IMR-90 (cell line): ENCODE data around the gene REN. TPM values are rescaled to one million over a fixed set of nuclear protein-coding genes. Genes with fewer than 3 reads are reported as not detected.

ENCODE experiments used
- ATAC-seq: fragments of 200-7000 bp; cut with Tn5 transposase; 2 replicates; pipeline ENCODE4 v1.9.1; 2020; ENCODE audit warnings: low read depth, mild to moderate bottlenecking, moderate library complexity
- BruUV-seq: library from RNA; stranded (reverse); fragments of 400-500 nt; replicated peaks from 2 replicates; lab custom pipeline; 2021; lab: Mats Ljungman, UMichigan
- CTCF ChIA-PET: fragments of 300-600 bp; formaldehyde crosslinking; extraction: SDS; loops from one replicate; lab custom pipeline; 2021; ENCODE audit warnings: antibody characterized with exemption; lab: Yijun Ruan, JAX
- POLR2A ChIA-PET: fragments of 300-600 bp; sonication (Branson Sonifier 250); formaldehyde crosslinking; loops from one replicate; lab custom pipeline; 2022; ENCODE audit warnings: antibody characterized with exemption; ENCODE audit not compliant: unreplicated experiment; lab: Charles Lee
- DNase-seq: peaks from one replicate; pipeline ENCODE4 v3.0.0; 2013
- H2AFZ ChIP-seq: replicated peaks from 2 replicates; pipeline ENCODE3; 2013; ENCODE audit warnings: low read length, mild to moderate bottlenecking; ENCODE audit not compliant: poor library complexity
- H2AK5ac ChIP-seq: 2 replicates; pipeline ENCODE4 v1.6.1; 2013; ENCODE audit warnings: low read depth, low read length, inconsistent platforms
- H2AK9ac ChIP-seq: replicated peaks from 2 replicates; pipeline ENCODE3; 2013; ENCODE audit warnings: mild to moderate bottlenecking, low read depth, low read length, moderate library complexity; ENCODE audit not compliant: poor library complexity
- H2BK120ac ChIP-seq: 2 replicates; pipeline ENCODE4 v1.6.1; 2013; ENCODE audit warnings: low read depth, low read length, inconsistent platforms
- H2BK15ac ChIP-seq: 3 replicates; pipeline ENCODE4 v1.6.1; 2013; ENCODE audit warnings: low read depth, low read length, inconsistent platforms
- H2BK20ac ChIP-seq: 2 replicates; pipeline ENCODE4 v1.6.1; 2013; ENCODE audit warnings: low read depth, mild to moderate bottlenecking, inconsistent platforms, low read length, moderate library complexity
- H2BK5ac ChIP-seq: 2 replicates; pipeline ENCODE4 v1.6.1; 2013; ENCODE audit warnings: mild to moderate bottlenecking, low read depth, low read length, inconsistent platforms; ENCODE audit not compliant: poor library complexity, severe bottlenecking
- H3K14ac ChIP-seq: replicated peaks from 2 replicates; pipeline ENCODE4 v1.6.1; 2013; ENCODE audit warnings: low read depth, low read length, inconsistent platforms
- H3K18ac ChIP-seq: 2 replicates; pipeline ENCODE4 v1.6.1; 2013; ENCODE audit warnings: low read depth, low read length, control low read depth
- H3K23ac ChIP-seq: 2 replicates; pipeline ENCODE4 v1.6.1; 2013; ENCODE audit warnings: low read depth, low read length, inconsistent platforms
- H3K27ac ChIP-seq: 2 replicates; pipeline ENCODE4 v1.5.1; 2013; ENCODE audit warnings: mild to moderate bottlenecking, control low read depth, low read length; ENCODE audit not compliant: insufficient read depth
- H3K27me3 ChIP-seq: 2 replicates; pipeline ENCODE4 v1.6.1; 2013; ENCODE audit warnings: low read length; ENCODE audit not compliant: control insufficient read depth, insufficient read depth
- H3K36me3 ChIP-seq: 2 replicates; pipeline ENCODE4 v1.6.1; 2013; ENCODE audit warnings: low read length, mixed read lengths; ENCODE audit not compliant: control insufficient read depth, insufficient read depth
- H3K4ac ChIP-seq: 2 replicates; pipeline ENCODE4 v1.6.1; 2013; ENCODE audit warnings: low read depth, low read length, inconsistent platforms
- H3K4me1 ChIP-seq: 2 replicates; pipeline ENCODE4 v1.6.1; 2013; ENCODE audit warnings: low read length, mixed read lengths; ENCODE audit not compliant: control insufficient read depth, insufficient read depth
- H3K4me2 ChIP-seq: 2 replicates; pipeline ENCODE4 v1.6.1; 2013; ENCODE audit warnings: low read depth, mild to moderate bottlenecking, control low read depth, low read length, moderate library complexity
- H3K4me3 ChIP-seq: 2 replicates; pipeline ENCODE4 v1.5.1; 2013; ENCODE audit warnings: low read depth, mild to moderate bottlenecking, control low read depth, low read length, moderate library complexity; ENCODE audit not compliant: insufficient read depth
- H3K56ac ChIP-seq: 2 replicates; pipeline ENCODE4 v1.6.1; 2013; ENCODE audit warnings: low read length, inconsistent platforms; ENCODE audit not compliant: insufficient read depth; ENCODE audit errors: extremely low read depth
- H3K79me1 ChIP-seq, 2 experiments: 2 replicates each; pipeline ENCODE4 v1.6.1; 2013; ENCODE audit warnings: low read length in 2 of 2, inconsistent platforms in 1 of 2, low read depth in 1 of 2
- H3K9ac ChIP-seq: 2 replicates; pipeline ENCODE4 v1.6.1; 2013; ENCODE audit warnings: low read depth, low read length, control low read depth
- H3K9me1 ChIP-seq: 2 replicates; pipeline ENCODE4 v1.6.1; 2013; ENCODE audit warnings: low read length, inconsistent platforms; ENCODE audit not compliant: insufficient read depth
- H3K9me3 ChIP-seq: 2 replicates; pipeline ENCODE4 v1.6.1; 2013; ENCODE audit warnings: low read length; ENCODE audit not compliant: control insufficient read depth, insufficient read depth
- H4K20me1 ChIP-seq: 2 replicates; pipeline ENCODE4 v1.6.1; 2013; ENCODE audit warnings: low read length, inconsistent platforms; ENCODE audit not compliant: insufficient read depth
- H4K5ac ChIP-seq: 2 replicates; pipeline ENCODE4 v1.6.1; 2013; ENCODE audit warnings: mild to moderate bottlenecking, low read depth, low read length, control low read depth
- H4K8ac ChIP-seq, 2 experiments: 2 replicates each; pipeline ENCODE4 v1.6.1; 2013; ENCODE audit warnings: low read depth in 2 of 2, low read length in 2 of 2, control low read depth in 1 of 2, inconsistent platforms in 1 of 2
- H4K91ac ChIP-seq: 2 replicates; pipeline ENCODE4 v1.6.1; 2013; ENCODE audit warnings: low read depth, low read length, inconsistent platforms; ENCODE audit not compliant: insufficient read depth
- BHLHE40 ChIP-seq: fragments of 150-350 bp; IDR thresholded peaks from 2 replicates; pipeline ENCODE4 v1.6.1; 2016; ENCODE audit warnings: mild to moderate bottlenecking, low read depth, low read length
- CEBPB ChIP-seq: IDR thresholded peaks from 2 replicates; pipeline ENCODE4 v1.6.1; 2012; ENCODE audit warnings: low read depth, low read length, improper control_type of control experiment
- CHD1 ChIP-seq: IDR thresholded peaks from 2 replicates; pipeline ENCODE4 v1.6.1; 2012; ENCODE audit warnings: low read depth, low read length, improper control_type of control experiment
- FOS ChIP-seq: fragments of 150-350 bp; IDR thresholded peaks from 2 replicates; pipeline ENCODE4 v1.6.1; 2016; ENCODE audit warnings: low read depth, low read length
- MAFK ChIP-seq: IDR thresholded peaks from 2 replicates; pipeline ENCODE4 v1.6.1; 2012; ENCODE audit warnings: low read depth, low read length, improper control_type of control experiment
- MAZ ChIP-seq: IDR thresholded peaks from 2 replicates; pipeline ENCODE4 v1.6.1; 2012; ENCODE audit warnings: low read depth, mild to moderate bottlenecking, low read length, improper control_type of control experiment, moderate library complexity, borderline replicate concordance
- MXI1 ChIP-seq: IDR thresholded peaks from 2 replicates; pipeline ENCODE4 v1.6.1; 2012; ENCODE audit warnings: low read depth, mild to moderate bottlenecking, low read length, moderate library complexity, borderline replicate concordance
- NFE2L2 ChIP-seq: fragments of 150-350 bp; IDR thresholded peaks from 2 replicates; pipeline ENCODE4 v1.6.1; 2016; ENCODE audit warnings: low read depth, mild to moderate bottlenecking, low read length
- POLR2A ChIP-seq: IDR thresholded peaks from 2 replicates; pipeline ENCODE4 v1.6.1; 2012; ENCODE audit warnings: mild to moderate bottlenecking, low read depth, low read length
- RAD21 ChIP-seq: IDR thresholded peaks from 2 replicates; pipeline ENCODE4 v1.6.1; 2012; ENCODE audit warnings: low read length, improper control_type of control experiment
- RCOR1 ChIP-seq: IDR thresholded peaks from 2 replicates; pipeline ENCODE4 v1.6.1; 2012; ENCODE audit warnings: mild to moderate bottlenecking, low read length, improper control_type of control experiment; ENCODE audit not compliant: insufficient replicate concordance
- RFX5 ChIP-seq: IDR thresholded peaks from 2 replicates; pipeline ENCODE4 v1.8.0; 2012; ENCODE audit warnings: low read depth, mild to moderate bottlenecking, low read length, moderate library complexity
- SMC3 ChIP-seq: fragments of 150-350 bp; IDR thresholded peaks from 2 replicates; pipeline ENCODE4 v1.6.1; 2016; ENCODE audit warnings: low read depth, mild to moderate bottlenecking, antibody characterized with exemption, low read length, moderate library complexity
- USF2 ChIP-seq: fragments of 150-350 bp; IDR thresholded peaks from 2 replicates; pipeline ENCODE4 v1.6.1; 2017; ENCODE audit warnings: mild to moderate bottlenecking, antibody characterized with exemption, low read length, low read depth
- WGBS, 2 experiments: methylation state at CpG; one replicate each; pipeline versions ENCODE4 v1.1.5 to v1.1.7; 2013; ENCODE audit warnings: missing lambda C conversion rate in 2 of 2; ENCODE audit not compliant: insufficient read length in 1 of 2; ENCODE audit errors: extremely low coverage in 2 of 2; 5-methylcytosine and 5-hydroxymethylcytosine counted together
- dilution Hi-C: fragments of 300-500 bp; cut with HindIII; formaldehyde crosslinking; loops from one replicate; pipeline ENCODE4 v1.14.3; 2018; ENCODE audit warnings: low sequenced_read_pairs; ENCODE audit not compliant: unreplicated experiment
- in situ Hi-C: fragments of 300-500 bp; cut with MboI; formaldehyde crosslinking; loops from 3 replicates; pipeline ENCODE4 v1.14.3; 2019; ENCODE audit warnings: low sequenced_read_pairs, inconsistent platforms, mixed read lengths
- intact Hi-C: fragments of 100-400 bp; cut with micrococcal nuclease; formaldehyde crosslinking; loops from 2 replicates; pipeline ENCODE4 v1.10.0; 2022
- polyA plus RNA-seq, 3 experiments: library from polyadenylated mRNA; depleted of rRNA; stranded (reverse); fragments of >200 nt; gene quantifications; 2 replicates each; pipeline ENCODE4 v1.2.3, GENCODE V29; 2012; ENCODE audit warnings: low replicate concordance in 1 of 3
- total RNA-seq: library from RNA; depleted of rRNA; stranded (reverse); fragments of >200 nt; gene quantifications from 2 replicates; pipeline ENCODE4 v1.2.3, GENCODE V29; 2012
- TF ChIP-seq, protein P1 (sequence below): fragments of 150-350 bp; IDR thresholded peaks from 2 replicates; pipeline ENCODE4 v1.6.1; 2016; ENCODE audit warnings: low read depth, mild to moderate bottlenecking, low read length, moderate library complexity, borderline replicate concordance

REN gene
- total and polyA plus RNA-seq, 2 of the 4 experiments (the other 2 are of a cell fraction): 0.54 to 1.2 TPM

GRCh38 chr1:204196068-204196795 lies 30.1 kb upstream of the REN start, which contains the start of gene KISS1:
TSS of gene KISS1 (minus strand) at chr1:204196491. CDS start at chr1:204192876, 3,615 bp downstream.
- peak within 1 kb of the TSS; percentile 0; the same call in 1 of the 2 replicates for H3K9ac ChIP-seq
- H3K36me3 ChIP-seq: no peaks in the 10 kb centered on the region
- H4K91ac ChIP-seq: peak within 1 kb of the TSS; percentile 99
- H3K4ac ChIP-seq: peak within 1 kb of the TSS; percentile 100
- peaks cover 34% of the 10 kb centered on the region for H3K4me1 ChIP-seq
- H3K4me3 ChIP-seq: peak within 1 kb of the TSS; percentile 16; the same call in 1 of the 2 replicates
- peaks cover 6 to 31% of the 10 kb centered on the region in 2 experiments; a peak in 3 of 4 replicates for H3K79me1 ChIP-seq
- peak within 1 kb of the TSS; percentile 80 for H2AFZ ChIP-seq
- H3K27me3 ChIP-seq: no peaks in the 10 kb centered on the region
- peak within 1 kb of the TSS; percentile 92; the same call in 1 of the 2 replicates for H4K5ac ChIP-seq
- 36% methylated on average over 4 of the region's 18 CpGs; no CpG with 5 or more reads in 1 of the 2 experiments for WGBS, 2 experiments
- peak within 1 kb of the TSS; percentile 8; the same call in 1 of the 2 replicates for H3K27ac ChIP-seq
- H3K9me1 ChIP-seq: peaks cover 35% of the 10 kb centered on the region
- DNase-seq (peak; percentile 16), ATAC-seq (peak; percentile 10)
- in situ Hi-C loops: no loop called here
- H2BK15ac ChIP-seq: peak within 1 kb of the TSS; percentile 100
- H4K20me1 ChIP-seq: no peaks in the 10 kb centered on the region
- H2AK9ac ChIP-seq: peak within 1 kb of the TSS; percentile 81
- peak within 1 kb of the TSS; percentile 100 for H2BK20ac ChIP-seq
- H3K18ac ChIP-seq: peak within 1 kb of the TSS; percentile 98; the same call in 1 of the 2 replicates
- H2AK5ac ChIP-seq: peak within 1 kb of the TSS; percentile 100
- intact Hi-C loops: no loop called here
- peak within 1 kb of the TSS; percentile 65; the same call in 1 of the 2 replicates for H3K56ac ChIP-seq
- H3K23ac ChIP-seq: peak within 1 kb of the TSS; percentile 100
- ChIA-PET POLR2A (no interaction called here), CTCF (interaction anchor here (0.9 kb wide), 1 partner anchor 34 kb away, joined by 3 read pairs; no protein-coding TSS in a partner anchor)
- H4K8ac ChIP-seq: peak within 1 kb of the TSS; percentile 72 to 99
- H2BK120ac ChIP-seq: peak within 1 kb of the TSS; percentile 100
- peak within 1 kb of the TSS; percentile 100 for H2BK5ac ChIP-seq
- no TSS peak for BruUV-seq
- peak within 1 kb of the TSS; percentile 100 for H3K14ac ChIP-seq
- H3K4me2 ChIP-seq: peak within 1 kb of the TSS; percentile 45; the same call in 1 of the 2 replicates
- dilution Hi-C loops: no loop called here
- H3K9me3 ChIP-seq: no peaks in the 10 kb centered on the region
- TF ChIP-seq MAZ (no peak), RAD21 (no peak), RCOR1 (no peak), USF2 (no peak), POLR2A (no peak), RFX5 (no peak), MXI1 (no peak), FOS (no peak), CEBPB (no peak), NFE2L2 (no peak), MAFK (no peak), SMC3 (no peak), CHD1 (no peak), BHLHE40 (no peak)
- TF ChIP-seq, protein P1, sequence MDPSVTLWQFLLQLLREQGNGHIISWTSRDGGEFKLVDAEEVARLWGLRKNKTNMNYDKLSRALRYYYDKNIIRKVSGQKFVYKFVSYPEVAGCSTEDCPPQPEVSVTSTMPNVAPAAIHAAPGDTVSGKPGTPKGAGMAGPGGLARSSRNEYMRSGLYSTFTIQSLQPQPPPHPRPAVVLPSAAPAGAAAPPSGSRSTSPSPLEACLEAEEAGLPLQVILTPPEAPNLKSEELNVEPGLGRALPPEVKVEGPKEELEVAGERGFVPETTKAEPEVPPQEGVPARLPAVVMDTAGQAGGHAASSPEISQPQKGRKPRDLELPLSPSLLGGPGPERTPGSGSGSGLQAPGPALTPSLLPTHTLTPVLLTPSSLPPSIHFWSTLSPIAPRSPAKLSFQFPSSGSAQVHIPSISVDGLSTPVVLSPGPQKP: no peak
